ENCODE measurements around the gene KRCC1.

DNA sequence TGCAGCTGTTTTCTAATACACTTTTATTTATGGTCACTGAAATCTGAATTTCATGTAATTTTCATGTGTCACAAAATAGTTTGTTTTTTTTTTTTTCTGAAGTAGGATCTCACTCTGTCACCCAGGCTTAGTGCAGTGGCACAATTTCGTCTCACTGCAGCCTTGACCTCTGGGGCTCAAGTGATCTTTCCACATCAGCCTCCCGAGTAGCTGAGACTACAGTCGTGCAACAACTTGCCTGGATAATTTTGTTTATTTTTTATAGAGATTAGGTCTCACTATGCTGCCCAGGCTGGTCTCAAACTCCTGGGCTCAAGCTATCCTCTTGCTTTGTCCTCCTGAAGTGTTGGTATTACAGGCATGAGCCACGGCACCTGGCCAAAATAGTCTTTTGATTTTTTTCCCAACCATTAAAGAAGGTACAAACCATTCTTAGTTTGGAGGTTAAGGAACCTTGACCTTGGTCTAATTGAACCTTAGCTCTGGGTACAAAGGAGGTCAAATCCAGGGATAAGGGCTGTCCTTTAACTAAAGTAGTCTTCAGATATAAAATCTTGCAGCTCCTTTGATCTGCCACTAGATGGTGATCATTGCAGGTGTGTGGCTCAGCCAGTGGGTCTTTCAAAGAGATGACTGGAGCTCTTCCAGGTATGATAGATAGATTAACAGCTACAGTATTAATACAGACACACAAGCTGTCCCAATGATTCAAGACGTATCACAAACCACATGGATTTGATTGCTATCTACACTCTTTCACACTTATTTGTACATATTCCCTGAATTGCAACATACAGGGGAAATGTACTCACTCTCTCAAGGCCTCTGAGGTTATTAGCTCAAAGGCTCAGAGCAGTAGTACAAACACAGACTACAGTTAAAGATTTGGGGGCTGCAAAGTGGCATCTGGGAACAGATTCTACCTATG is 4.7 kb upstream of the KRCC1 start:
- TF ChIP-seq, protein P1, sequence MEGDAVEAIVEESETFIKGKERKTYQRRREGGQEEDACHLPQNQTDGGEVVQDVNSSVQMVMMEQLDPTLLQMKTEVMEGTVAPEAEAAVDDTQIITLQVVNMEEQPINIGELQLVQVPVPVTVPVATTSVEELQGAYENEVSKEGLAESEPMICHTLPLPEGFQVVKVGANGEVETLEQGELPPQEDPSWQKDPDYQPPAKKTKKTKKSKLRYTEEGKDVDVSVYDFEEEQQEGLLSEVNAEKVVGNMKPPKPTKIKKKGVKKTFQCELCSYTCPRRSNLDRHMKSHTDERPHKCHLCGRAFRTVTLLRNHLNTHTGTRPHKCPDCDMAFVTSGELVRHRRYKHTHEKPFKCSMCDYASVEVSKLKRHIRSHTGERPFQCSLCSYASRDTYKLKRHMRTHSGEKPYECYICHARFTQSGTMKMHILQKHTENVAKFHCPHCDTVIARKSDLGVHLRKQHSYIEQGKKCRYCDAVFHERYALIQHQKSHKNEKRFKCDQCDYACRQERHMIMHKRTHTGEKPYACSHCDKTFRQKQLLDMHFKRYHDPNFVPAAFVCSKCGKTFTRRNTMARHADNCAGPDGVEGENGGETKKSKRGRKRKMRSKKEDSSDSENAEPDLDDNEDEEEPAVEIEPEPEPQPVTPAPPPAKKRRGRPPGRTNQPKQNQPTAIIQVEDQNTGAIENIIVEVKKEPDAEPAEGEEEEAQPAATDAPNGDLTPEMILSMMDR (conservative IDR thresholded peaks at IDR 0.05; ENCODE audit: low read length) = peak; percentile 80
- no peak for TF ChIP-seq EZH2phosphoT487 (IDR thresholded peaks at IDR 0.05; ENCODE audit: borderline replicate concordance)
